Liver (tissue), 9 donors: Measurements from ENCODE around the gene ZNF580. TPM values are rescaled to one million over a fixed set of nuclear protein-coding genes. Genes with fewer than 3 reads are reported as not detected.

Experiments
- DNase-seq: peaks from one replicate; pipeline ENCODE4 v3.0.0-alpha.2; 2017; ENCODE audit warnings: low spot score
- H3K27ac ChIP-seq, 2 donors: one replicate each; pipeline ENCODE4 v1.7.0; 2013; ENCODE audit warnings: inconsistent platforms in 2 of 2, low read length in 2 of 2, control low read depth in 1 of 2, low read depth in 1 of 2, mild to moderate bottlenecking in 1 of 2
- H3K27me3 ChIP-seq, 4 donors: one replicate each; pipeline versions ENCODE4 v1.6.1 to v1.7.0; 2013; ENCODE audit warnings: low read length in 3 of 4, inconsistent platforms in 1 of 4, mild to moderate bottlenecking in 1 of 4, moderate library complexity in 1 of 4; ENCODE audit not compliant: control insufficient read depth in 4 of 4, insufficient read depth in 4 of 4
- H3K36me3 ChIP-seq, 4 donors: one replicate each; pipeline versions ENCODE4 v1.6.1 to v1.7.0; 2013; ENCODE audit warnings: low read length in 3 of 4, mild to moderate bottlenecking in 3 of 4, low read depth in 1 of 4, moderate library complexity in 1 of 4; ENCODE audit not compliant: control insufficient read depth in 4 of 4, insufficient read depth in 3 of 4
- H3K4me1 ChIP-seq, 4 donors: one replicate each; pipeline versions ENCODE4 v1.6.1 to v1.7.0; 2013; ENCODE audit warnings: low read length in 3 of 4, mild to moderate bottlenecking in 3 of 4, moderate library complexity in 1 of 4; ENCODE audit not compliant: control insufficient read depth in 4 of 4, insufficient read depth in 4 of 4
- H3K4me3 ChIP-seq, 3 donors: one replicate each; pipeline versions ENCODE4 v1.6.1 to v1.7.0; 2013; ENCODE audit warnings: low read length in 3 of 3, control low read depth in 1 of 3, low read depth in 1 of 3, mild to moderate bottlenecking in 1 of 3
- H3K9ac ChIP-seq, 2 donors: one replicate each; pipeline ENCODE4 v1.7.0; 2013; ENCODE audit warnings: low read length in 2 of 2, mild to moderate bottlenecking in 2 of 2, moderate library complexity in 2 of 2, control low read depth in 1 of 2, low read depth in 1 of 2
- H3K9me3 ChIP-seq, 4 donors: one replicate each; pipeline versions ENCODE4 v1.6.1 to v1.7.0; 2013; ENCODE audit warnings: low read length in 3 of 4; ENCODE audit not compliant: control insufficient read depth in 4 of 4
- EGR1 ChIP-seq, 2 donors: IDR thresholded peaks; 2 replicates each; pipeline ENCODE4 v1.6.1; 2016 to 2018; ENCODE audit warnings: antibody characterized with exemption in 2 of 2, low read depth in 2 of 2
- FOXA2 ChIP-seq: IDR thresholded peaks from 2 replicates; pipeline ENCODE4 v1.6.1; 2016; ENCODE audit warnings: antibody characterized with exemption
- GABPA ChIP-seq, 2 donors: IDR thresholded peaks in 1 of 2; conservative IDR thresholded peaks in 1 of 2; 2 replicates each; pipeline ENCODE4 v1.6.1; 2016; ENCODE audit warnings: antibody characterized with exemption in 2 of 2, mild to moderate bottlenecking in 1 of 2, moderate library complexity in 1 of 2
- HNF4A ChIP-seq, 2 donors: conservative IDR thresholded peaks; 2 replicates each; pipeline ENCODE4 v1.6.1; 2016; ENCODE audit warnings: antibody characterized with exemption in 2 of 2, mild to moderate bottlenecking in 2 of 2
- HNF4G ChIP-seq: IDR thresholded peaks from 2 replicates; pipeline ENCODE4 v1.6.1; 2016; ENCODE audit warnings: antibody characterized with exemption
- JUND ChIP-seq, 2 donors: IDR thresholded peaks; 2 replicates each; pipeline ENCODE4 v1.6.1; 2016; ENCODE audit warnings: antibody characterized with exemption in 2 of 2
- NR2F2 ChIP-seq: IDR thresholded peaks from 2 replicates; pipeline ENCODE4 v1.6.1; 2016; ENCODE audit warnings: antibody characterized with exemption
- RAD21 ChIP-seq, 2 donors: IDR thresholded peaks; 2 replicates each; pipeline ENCODE4 v1.6.1; 2016; ENCODE audit warnings: antibody characterized with exemption in 2 of 2, mild to moderate bottlenecking in 2 of 2
- RXRA ChIP-seq, 2 donors: IDR thresholded peaks; 2 replicates each; pipeline ENCODE4 v1.6.1; 2017 to 2018; ENCODE audit warnings: antibody characterized with exemption in 2 of 2, mild to moderate bottlenecking in 1 of 2
- TAF1 ChIP-seq: conservative IDR thresholded peaks from 2 replicates; pipeline ENCODE4 v1.6.1; 2016; ENCODE audit warnings: antibody characterized with exemption, mild to moderate bottlenecking
- YY1 ChIP-seq: IDR thresholded peaks from 2 replicates; pipeline ENCODE4 v1.6.1; 2016; ENCODE audit warnings: antibody characterized with exemption, mild to moderate bottlenecking
- WGBS: extraction: QIAGEN DNeasy Blood & Tissue Kit; methylation state at CpG from one replicate; pipeline ENCODE4 v1.1.7; 2013; 5-methylcytosine and 5-hydroxymethylcytosine counted together
- polyA plus RNA-seq, 2 donors: library from polyadenylated mRNA; stranded (reverse) in 1 of 2; unstranded in 1 of 2; fragments of 200-250 nt in 1 of 2; fragments of >200 nt in 1 of 2; fragmentation: Nextera tagmentation in 1 of 2; extraction: Ambion mirVana in 1 of 2; gene quantifications; one replicate each; pipeline versions ENCODE4 v1.2.1 to v1.2.3, GENCODE V29; 2013 to 2015
- total RNA-seq, 2 donors: library from RNA; depleted of rRNA; stranded (reverse); fragments of >200 nt; gene quantifications; one replicate each; pipeline ENCODE4 v1.2.3, GENCODE V29; 2014
- TF ChIP-seq, protein P1 (sequence below): fragments of 150-350 bp; IDR thresholded peaks from 2 replicates; pipeline ENCODE4 v1.5.1; 2017; ENCODE audit warnings: improper control_type of control experiment, low read depth, low read length; ENCODE audit not compliant: missing input control
- TF ChIP-seq, protein P2 (sequence below): IDR thresholded peaks from 2 replicates; pipeline ENCODE4 v1.6.1; 2016; ENCODE audit warnings: antibody characterized with exemption
- TF ChIP-seq, protein P3 (sequence below): IDR thresholded peaks from 2 replicates; pipeline ENCODE4 v1.6.1; 2016; ENCODE audit warnings: antibody characterized with exemption
- TF ChIP-seq, protein P4 (sequence below): IDR thresholded peaks from 2 replicates; pipeline ENCODE4 v1.6.1; 2016; ENCODE audit warnings: antibody characterized with exemption
- TF ChIP-seq, protein P5 (sequence below): IDR thresholded peaks from 2 replicates; pipeline ENCODE4 v1.6.1; 2016; ENCODE audit warnings: antibody characterized with exemption, mild to moderate bottlenecking
- donor health status: healthy.
- donor health status: healthy.
- donor health status: healthy.
- donor health status: healthy.
- donor health status: healthy.

Gene ZNF580
- total and polyA plus RNA-seq, 4 donors: 2.6 to 5.2 (median 5.1) TPM

DNA sequence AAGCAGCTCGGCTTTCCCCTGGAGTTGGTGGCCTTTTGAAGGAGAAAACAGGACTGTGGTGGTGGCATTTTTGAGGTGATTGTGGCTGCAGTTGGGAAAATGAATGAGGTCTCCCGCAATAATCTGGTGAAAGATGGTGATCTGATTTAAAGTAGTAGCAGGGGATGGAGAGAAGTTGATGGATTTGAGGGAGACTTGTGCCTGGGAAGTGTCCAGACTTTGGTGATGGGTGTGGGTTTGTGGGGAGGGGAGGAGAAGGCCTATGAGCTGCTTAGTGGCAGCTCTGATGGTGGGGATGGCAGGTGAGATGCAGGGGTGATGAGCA, 30.2 kb downstream of the ZNF580 start (continued):
- TF ChIP-seq GABPA (IDR thresholded peaks at IDR 0.05 in 1 of 2, conservative IDR thresholded peaks at IDR 0.05 in 1 of 2) (no peak), HNF4G (no peak), YY1 (no peak), HNF4A (conservative IDR thresholded peaks at IDR 0.05) (no peak), JUND (IDR thresholded peaks at IDR 0.05) (no peak)
- TF ChIP-seq, protein P1, sequence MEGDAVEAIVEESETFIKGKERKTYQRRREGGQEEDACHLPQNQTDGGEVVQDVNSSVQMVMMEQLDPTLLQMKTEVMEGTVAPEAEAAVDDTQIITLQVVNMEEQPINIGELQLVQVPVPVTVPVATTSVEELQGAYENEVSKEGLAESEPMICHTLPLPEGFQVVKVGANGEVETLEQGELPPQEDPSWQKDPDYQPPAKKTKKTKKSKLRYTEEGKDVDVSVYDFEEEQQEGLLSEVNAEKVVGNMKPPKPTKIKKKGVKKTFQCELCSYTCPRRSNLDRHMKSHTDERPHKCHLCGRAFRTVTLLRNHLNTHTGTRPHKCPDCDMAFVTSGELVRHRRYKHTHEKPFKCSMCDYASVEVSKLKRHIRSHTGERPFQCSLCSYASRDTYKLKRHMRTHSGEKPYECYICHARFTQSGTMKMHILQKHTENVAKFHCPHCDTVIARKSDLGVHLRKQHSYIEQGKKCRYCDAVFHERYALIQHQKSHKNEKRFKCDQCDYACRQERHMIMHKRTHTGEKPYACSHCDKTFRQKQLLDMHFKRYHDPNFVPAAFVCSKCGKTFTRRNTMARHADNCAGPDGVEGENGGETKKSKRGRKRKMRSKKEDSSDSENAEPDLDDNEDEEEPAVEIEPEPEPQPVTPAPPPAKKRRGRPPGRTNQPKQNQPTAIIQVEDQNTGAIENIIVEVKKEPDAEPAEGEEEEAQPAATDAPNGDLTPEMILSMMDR: no peak

DNA sequence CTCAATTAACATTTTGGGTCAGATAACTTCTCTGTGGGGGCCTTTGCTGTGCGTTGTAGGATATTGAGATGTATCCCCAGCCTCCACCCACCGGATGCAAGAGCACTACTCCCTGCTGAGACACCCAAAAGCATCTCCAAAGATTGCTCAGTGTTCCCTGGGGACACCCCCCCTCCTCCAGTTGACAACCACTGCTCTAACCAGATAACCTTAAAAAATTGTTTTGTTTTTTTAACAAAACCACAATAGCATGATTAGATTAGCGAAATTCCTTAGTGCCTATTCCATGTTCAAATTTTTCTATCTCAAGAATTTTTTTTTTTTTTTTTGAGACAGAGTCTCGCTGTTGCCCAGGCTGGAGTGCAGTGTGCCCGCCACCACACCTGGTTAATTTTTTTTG, 31.6 kb downstream of the ZNF580 start:
- Histone ChIP-seq H3K4me1 (peaks cover 4 to 41% (median 30%) of the 10 kb centered on the region in 4 donors), H3K9me3 (no peaks in the 10 kb centered on the region), H3K9ac (no peak overlapping the region), H3K4me3 (no peak overlapping the region), H3K36me3 (peaks cover 11 to 39% (median 27%) of the 10 kb centered on the region in 4 donors), H3K27me3 (no peaks in the 10 kb centered on the region), H3K27ac (no peak overlapping the region)
- TF ChIP-seq YY1 (no peak), TAF1 (no peak), NR2F2 (no peak), GABPA (IDR thresholded peaks at IDR 0.05 in 1 of 2, conservative IDR thresholded peaks at IDR 0.05 in 1 of 2) (no peak), EGR1 (IDR thresholded peaks at IDR 0.05; ENCODE audit: low read depth in 2 of 2) (no peak), HNF4G (no peak), RXRA (IDR thresholded peaks at IDR 0.05) (no peak), JUND (IDR thresholded peaks at IDR 0.05) (no peak), RAD21 (IDR thresholded peaks at IDR 0.05) (no peak), FOXA2 (no peak)
- TF ChIP-seq, protein P2, sequence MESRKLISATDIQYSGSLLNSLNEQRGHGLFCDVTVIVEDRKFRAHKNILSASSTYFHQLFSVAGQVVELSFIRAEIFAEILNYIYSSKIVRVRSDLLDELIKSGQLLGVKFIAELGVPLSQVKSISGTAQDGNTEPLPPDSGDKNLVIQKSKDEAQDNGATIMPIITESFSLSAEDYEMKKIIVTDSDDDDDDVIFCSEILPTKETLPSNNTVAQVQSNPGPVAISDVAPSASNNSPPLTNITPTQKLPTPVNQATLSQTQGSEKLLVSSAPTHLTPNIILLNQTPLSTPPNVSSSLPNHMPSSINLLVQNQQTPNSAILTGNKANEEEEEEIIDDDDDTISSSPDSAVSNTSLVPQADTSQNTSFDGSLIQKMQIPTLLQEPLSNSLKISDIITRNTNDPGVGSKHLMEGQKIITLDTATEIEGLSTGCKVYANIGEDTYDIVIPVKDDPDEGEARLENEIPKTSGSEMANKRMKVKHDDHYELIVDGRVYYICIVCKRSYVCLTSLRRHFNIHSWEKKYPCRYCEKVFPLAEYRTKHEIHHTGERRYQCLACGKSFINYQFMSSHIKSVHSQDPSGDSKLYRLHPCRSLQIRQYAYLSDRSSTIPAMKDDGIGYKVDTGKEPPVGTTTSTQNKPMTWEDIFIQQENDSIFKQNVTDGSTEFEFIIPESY: no peak
- TF ChIP-seq, protein P3, sequence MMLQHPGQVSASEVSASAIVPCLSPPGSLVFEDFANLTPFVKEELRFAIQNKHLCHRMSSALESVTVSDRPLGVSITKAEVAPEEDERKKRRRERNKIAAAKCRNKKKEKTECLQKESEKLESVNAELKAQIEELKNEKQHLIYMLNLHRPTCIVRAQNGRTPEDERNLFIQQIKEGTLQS: no peak
- TF ChIP-seq, protein P4, sequence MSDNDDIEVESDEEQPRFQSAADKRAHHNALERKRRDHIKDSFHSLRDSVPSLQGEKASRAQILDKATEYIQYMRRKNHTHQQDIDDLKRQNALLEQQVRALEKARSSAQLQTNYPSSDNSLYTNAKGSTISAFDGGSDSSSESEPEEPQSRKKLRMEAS: no peak
- TF ChIP-seq, protein P5, sequence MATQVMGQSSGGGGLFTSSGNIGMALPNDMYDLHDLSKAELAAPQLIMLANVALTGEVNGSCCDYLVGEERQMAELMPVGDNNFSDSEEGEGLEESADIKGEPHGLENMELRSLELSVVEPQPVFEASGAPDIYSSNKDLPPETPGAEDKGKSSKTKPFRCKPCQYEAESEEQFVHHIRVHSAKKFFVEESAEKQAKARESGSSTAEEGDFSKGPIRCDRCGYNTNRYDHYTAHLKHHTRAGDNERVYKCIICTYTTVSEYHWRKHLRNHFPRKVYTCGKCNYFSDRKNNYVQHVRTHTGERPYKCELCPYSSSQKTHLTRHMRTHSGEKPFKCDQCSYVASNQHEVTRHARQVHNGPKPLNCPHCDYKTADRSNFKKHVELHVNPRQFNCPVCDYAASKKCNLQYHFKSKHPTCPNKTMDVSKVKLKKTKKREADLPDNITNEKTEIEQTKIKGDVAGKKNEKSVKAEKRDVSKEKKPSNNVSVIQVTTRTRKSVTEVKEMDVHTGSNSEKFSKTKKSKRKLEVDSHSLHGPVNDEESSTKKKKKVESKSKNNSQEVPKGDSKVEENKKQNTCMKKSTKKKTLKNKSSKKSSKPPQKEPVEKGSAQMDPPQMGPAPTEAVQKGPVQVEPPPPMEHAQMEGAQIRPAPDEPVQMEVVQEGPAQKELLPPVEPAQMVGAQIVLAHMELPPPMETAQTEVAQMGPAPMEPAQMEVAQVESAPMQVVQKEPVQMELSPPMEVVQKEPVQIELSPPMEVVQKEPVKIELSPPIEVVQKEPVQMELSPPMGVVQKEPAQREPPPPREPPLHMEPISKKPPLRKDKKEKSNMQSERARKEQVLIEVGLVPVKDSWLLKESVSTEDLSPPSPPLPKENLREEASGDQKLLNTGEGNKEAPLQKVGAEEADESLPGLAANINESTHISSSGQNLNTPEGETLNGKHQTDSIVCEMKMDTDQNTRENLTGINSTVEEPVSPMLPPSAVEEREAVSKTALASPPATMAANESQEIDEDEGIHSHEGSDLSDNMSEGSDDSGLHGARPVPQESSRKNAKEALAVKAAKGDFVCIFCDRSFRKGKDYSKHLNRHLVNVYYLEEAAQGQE: no peak
- 91% methylated on average over 5 of the region's 5 CpGs for WGBS
- DNase-seq: no peak
